Parietal lobe (tissue), 2 donors: ENCODE results near the gene ZNF678. TPM values are rescaled to one million over a fixed set of nuclear protein-coding genes. Genes with fewer than 3 reads are reported as not detected.

Experiments
- small RNA-seq: library from RNA; depleted of rRNA; stranded (forward); fragments of <200 nt; gene quantifications from one replicate; pipeline ENCODE3, GENCODE V24; 2014; ENCODE audit warnings: low replicate concordance
- total RNA-seq: library from RNA; depleted of rRNA; stranded (reverse); fragments of >200 nt; gene quantifications from one replicate; pipeline ENCODE4 v1.2.3, GENCODE V29; 2014

Gene ZNF678
- 72.9 TPM for total RNA-seq

DNA sequence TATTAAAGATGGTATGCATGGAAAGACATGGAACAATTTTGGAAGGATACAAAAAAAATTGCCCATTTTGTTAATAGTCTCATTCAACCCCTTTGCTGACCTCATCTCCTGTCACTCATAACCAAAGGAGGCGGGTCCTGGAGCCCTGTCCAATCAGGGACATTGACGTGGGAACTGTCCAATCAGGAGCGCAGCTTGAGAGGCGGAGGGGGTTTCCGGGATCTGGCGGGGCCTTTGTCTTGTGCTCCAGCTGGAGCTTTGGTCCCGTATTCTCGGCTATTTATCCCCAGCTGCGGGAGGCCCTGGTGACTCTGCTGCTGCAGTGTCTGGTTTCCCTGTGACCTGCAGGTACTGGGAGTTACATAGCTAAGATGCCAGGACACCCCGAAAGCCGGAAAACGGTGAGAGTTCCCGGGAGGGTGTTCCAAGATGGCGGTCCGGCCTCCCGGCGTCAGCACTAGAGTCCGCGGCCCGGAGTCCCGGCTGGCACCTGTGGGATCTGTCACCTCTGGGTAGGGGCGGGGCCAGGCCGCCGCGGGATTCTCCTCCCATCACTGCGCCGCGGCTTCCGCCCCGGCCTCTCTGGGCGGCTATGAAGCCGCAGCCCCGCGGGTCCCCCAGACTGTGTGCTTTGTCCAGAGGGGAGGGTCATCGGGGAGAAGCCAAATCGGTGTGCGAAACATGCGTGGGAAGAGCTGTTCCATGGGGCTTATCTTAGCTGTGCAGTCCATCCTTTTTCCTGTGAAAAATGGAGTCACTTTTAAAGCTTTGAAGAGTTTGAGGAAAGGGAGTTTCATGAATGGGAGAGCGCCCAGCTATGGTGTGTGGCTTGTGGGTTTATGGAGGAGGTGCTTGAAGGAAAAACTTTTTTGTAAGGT is at the start of gene ZNF678:
ZNF678 (plus strand) TSS at position 233 of the 878 bp plus-strand sequence. CDS start 87,436 bp downstream, outside the sequence.

Small RNAs within 50 kb of the gene (small RNA-seq; reads per million reads assigned to genes)
- 0.70 reads per million, percentile 60 among the genes with 10 or more reads in this experiment for gene RNA5SP77

Other genes starting within 250 kb of the ZNF678 start
- gene CDC42BPA, start 245.1 kb upstream of the ZNF678 start, total RNA-seq: 279 TPM
- 26.0 TPM for gene JMJD4, start 171.7 kb downstream of the ZNF678 start, total RNA-seq
- 77.3 TPM for gene SNAP47, start 171.9 kb downstream of the ZNF678 start, total RNA-seq